ENCODE results near the gene MANF. TPM values are rescaled to one million over a fixed set of nuclear protein-coding genes. Genes with fewer than 3 reads are reported as not detected.

MANF gene
- total RNA-seq, 1 donor from 2014 or later, result 118 TPM

DNA sequence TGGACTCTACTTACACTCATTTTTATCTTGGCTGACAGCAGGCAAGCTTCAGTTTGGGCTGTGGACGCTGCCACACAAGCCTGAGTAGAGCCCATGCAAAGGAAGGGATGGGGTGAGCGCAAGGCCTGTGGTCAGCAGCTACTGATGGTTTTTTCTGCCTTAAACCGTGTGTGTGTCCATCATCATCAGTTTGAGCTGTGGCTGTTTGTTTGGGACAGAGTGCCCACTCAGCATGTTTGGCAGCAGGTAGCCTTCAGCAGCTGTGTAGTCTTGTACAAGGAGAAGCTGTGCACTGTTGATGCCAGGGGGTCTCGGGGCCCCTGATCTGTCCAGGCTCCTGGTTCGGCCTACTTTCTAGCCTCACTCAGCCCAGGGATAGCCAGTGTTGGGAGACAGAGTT is 9.4 kb downstream of the MANF start:
- Mint-ChIP-seq H3K36me3 (ENCODE audit: low read depth) (peaks cover 21% of the 10 kb centered on the region), H3K4me3 (ENCODE audit: unreplicated experiment) (peak overlapping the region; percentile 2), H3K27ac (ENCODE audit: unreplicated experiment) (peak overlapping the region; percentile 71), H3K4me1 (ENCODE audit: low read depth) (peaks cover 50% of the 10 kb centered on the region), H3K9me3 (ENCODE audit: low read depth) (no peaks in the 10 kb centered on the region), H3K27me3 (ENCODE audit: low read depth) (no peaks in the 10 kb centered on the region)
- no peak for DNase-seq (ENCODE audit: low spot score)
- TF ChIP-seq, protein P1, sequence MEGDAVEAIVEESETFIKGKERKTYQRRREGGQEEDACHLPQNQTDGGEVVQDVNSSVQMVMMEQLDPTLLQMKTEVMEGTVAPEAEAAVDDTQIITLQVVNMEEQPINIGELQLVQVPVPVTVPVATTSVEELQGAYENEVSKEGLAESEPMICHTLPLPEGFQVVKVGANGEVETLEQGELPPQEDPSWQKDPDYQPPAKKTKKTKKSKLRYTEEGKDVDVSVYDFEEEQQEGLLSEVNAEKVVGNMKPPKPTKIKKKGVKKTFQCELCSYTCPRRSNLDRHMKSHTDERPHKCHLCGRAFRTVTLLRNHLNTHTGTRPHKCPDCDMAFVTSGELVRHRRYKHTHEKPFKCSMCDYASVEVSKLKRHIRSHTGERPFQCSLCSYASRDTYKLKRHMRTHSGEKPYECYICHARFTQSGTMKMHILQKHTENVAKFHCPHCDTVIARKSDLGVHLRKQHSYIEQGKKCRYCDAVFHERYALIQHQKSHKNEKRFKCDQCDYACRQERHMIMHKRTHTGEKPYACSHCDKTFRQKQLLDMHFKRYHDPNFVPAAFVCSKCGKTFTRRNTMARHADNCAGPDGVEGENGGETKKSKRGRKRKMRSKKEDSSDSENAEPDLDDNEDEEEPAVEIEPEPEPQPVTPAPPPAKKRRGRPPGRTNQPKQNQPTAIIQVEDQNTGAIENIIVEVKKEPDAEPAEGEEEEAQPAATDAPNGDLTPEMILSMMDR (IDR thresholded peaks at IDR 0.05), result no peak

DNA sequence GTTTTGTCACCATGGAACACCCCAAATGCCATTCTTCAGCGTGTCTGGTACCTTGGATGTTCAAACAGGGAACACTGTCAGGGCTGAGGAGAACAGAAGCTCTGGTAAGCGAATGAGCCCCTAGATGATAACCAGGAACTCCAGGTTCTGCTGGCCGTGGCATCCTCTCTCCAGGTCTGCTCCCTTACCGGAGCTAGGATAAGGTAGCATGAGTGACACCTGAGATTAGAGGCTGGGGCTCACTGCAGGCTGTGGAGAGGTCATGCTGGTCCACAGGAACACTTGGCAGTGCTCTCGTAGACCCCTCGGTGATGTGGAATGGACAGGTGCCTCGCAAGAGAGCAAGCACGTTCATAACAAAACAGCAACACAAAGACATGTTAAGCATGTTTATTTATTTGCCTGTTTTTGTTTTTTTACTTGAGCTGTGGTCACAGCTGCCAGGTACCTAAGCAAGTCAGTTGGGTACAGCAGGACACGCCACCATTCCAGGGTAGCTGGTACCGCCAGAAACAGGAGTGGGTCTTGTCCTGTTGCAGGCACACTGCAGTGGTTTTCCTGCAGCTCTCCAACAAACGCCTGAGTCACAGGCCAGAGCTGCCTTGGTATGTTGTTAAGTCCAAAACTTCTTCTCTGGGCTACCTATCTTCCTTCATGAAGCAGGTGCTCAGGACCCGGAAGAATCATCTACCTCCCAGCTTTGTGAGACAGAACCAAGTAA is 10.6 kb downstream of the MANF start:
- Mint-ChIP-seq H3K4me1 (ENCODE audit: low read depth) (peaks cover 44% of the 10 kb centered on the region), H3K27ac (ENCODE audit: unreplicated experiment) (no peak overlapping the region), H3K27me3 (ENCODE audit: low read depth) (no peaks in the 10 kb centered on the region), H3K36me3 (ENCODE audit: low read depth) (peaks cover 21% of the 10 kb centered on the region), H3K9me3 (ENCODE audit: low read depth) (no peaks in the 10 kb centered on the region), H3K4me3 (ENCODE audit: unreplicated experiment) (no peak overlapping the region)
- DNase-seq (ENCODE audit: low spot score), result no peak
- TF ChIP-seq, protein P1 (IDR thresholded peaks at IDR 0.05), result no peak

DNA sequence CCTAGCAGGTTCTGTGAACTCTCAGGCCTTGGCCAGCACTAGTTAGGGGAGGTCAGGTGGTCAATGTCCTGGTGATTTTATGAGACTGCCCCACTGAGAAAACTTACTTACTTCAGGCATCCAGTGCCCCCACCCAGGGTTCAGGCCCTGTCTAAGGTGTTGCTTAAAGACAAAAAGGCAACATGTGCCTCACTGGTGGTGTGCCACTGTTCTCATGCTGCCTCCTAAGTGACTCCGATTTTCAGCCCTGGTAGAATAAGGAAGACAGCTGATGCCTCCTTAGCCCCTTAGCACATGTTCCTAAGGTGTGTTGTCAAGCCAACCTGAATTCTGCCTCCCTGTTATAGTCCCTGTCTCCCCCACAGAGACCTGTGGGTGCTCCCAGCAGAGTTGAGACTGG is 11.3 kb downstream of the MANF start:
- Mint-ChIP-seq H3K4me1 (ENCODE audit: low read depth) (peaks cover 42% of the 10 kb centered on the region), H3K27ac (ENCODE audit: unreplicated experiment) (no peak overlapping the region), H3K9me3 (ENCODE audit: low read depth) (no peaks in the 10 kb centered on the region), H3K4me3 (ENCODE audit: unreplicated experiment) (no peak overlapping the region), H3K27me3 (ENCODE audit: low read depth) (no peaks in the 10 kb centered on the region), H3K36me3 (ENCODE audit: low read depth) (peaks cover 21% of the 10 kb centered on the region)
- DNase-seq (ENCODE audit: low spot score), result no peak
- TF ChIP-seq, protein P1 (IDR thresholded peaks at IDR 0.05), result no peak

DNA sequence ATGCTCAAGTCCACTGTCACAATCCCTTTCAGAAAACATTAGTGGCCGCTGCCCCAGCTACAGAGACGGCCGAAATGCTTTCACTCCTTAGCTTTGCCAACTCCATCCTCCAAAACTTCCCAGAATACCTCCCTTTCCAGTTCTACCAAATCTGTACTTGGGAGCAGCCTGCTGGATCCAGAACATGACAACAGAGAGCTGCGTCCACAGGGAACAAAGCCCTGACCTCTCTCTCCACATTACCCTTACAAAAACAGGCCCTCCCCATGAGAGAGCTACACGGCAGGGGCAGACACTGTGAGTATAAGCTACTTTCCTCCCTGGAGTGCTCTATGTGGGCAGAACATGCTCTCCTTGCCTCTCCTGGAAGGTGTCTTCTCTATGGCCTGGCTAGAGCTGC is 12.3 kb downstream of the MANF start:
- TF ChIP-seq, protein P1 (IDR thresholded peaks at IDR 0.05), result no peak
- Mint-ChIP-seq H3K9me3 (ENCODE audit: low read depth) (no peaks in the 10 kb centered on the region), H3K27ac (ENCODE audit: unreplicated experiment) (peak overlapping the region; percentile 74), H3K4me1 (ENCODE audit: low read depth) (peaks cover 38% of the 10 kb centered on the region), H3K27me3 (ENCODE audit: low read depth) (no peaks in the 10 kb centered on the region), H3K4me3 (ENCODE audit: unreplicated experiment) (no peak overlapping the region), H3K36me3 (ENCODE audit: low read depth) (peaks cover 23% of the 10 kb centered on the region)
- DNase-seq (ENCODE audit: low spot score), result no peak

DNA sequence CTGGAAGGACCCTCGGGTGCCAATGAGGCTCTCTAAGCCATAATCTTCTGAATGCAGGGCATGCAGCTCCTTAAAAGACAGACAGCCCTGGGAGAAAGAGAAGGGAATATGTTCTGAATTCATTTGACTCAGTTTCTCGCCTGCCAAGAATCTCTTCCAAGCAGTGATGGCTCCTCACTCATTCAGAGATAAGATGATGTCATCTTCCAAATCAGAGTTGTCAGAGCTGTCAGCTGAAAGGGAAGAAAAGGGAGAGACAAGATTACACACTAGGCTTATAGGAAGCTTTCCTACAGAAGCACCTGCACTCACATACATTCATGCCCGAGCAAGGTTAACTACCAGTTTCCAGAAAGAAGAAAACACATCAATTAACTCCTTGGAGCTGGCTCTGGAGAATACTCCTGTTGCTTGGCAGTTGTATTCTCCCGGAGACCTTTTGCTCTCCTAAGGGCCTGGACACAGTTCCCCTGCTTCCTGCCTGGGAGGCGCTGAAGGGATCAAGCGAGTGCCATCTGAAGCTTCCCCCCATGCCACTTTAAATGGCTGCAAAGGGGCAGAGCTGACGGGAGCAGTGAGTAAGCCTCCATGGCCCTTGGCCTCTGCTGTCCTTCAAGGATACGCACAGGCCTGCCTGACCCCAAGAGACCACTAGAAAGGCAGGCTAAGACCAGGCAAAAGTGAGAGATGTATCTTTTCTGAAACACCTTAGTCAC is 13.7 kb downstream of the MANF start:
- no peak for DNase-seq (ENCODE audit: low spot score)
- TF ChIP-seq, protein P1 (IDR thresholded peaks at IDR 0.05), result no peak
- Mint-ChIP-seq H3K9me3 (ENCODE audit: low read depth) (no peaks in the 10 kb centered on the region), H3K4me1 (ENCODE audit: low read depth) (peaks cover 26% of the 10 kb centered on the region), H3K36me3 (ENCODE audit: low read depth) (peaks cover 25% of the 10 kb centered on the region), H3K4me3 (ENCODE audit: unreplicated experiment) (no peak overlapping the region), H3K27ac (ENCODE audit: unreplicated experiment) (no peak overlapping the region), H3K27me3 (ENCODE audit: low read depth) (no peaks in the 10 kb centered on the region)
